ENCODE data around the gene LAMC3. TPM values are rescaled to one million over a fixed set of nuclear protein-coding genes. Genes with fewer than 3 reads are reported as not detected.

Gene LAMC3
- polyA plus RNA-seq, 1 donor from 2014 or later = 0.04 TPM

DNA sequence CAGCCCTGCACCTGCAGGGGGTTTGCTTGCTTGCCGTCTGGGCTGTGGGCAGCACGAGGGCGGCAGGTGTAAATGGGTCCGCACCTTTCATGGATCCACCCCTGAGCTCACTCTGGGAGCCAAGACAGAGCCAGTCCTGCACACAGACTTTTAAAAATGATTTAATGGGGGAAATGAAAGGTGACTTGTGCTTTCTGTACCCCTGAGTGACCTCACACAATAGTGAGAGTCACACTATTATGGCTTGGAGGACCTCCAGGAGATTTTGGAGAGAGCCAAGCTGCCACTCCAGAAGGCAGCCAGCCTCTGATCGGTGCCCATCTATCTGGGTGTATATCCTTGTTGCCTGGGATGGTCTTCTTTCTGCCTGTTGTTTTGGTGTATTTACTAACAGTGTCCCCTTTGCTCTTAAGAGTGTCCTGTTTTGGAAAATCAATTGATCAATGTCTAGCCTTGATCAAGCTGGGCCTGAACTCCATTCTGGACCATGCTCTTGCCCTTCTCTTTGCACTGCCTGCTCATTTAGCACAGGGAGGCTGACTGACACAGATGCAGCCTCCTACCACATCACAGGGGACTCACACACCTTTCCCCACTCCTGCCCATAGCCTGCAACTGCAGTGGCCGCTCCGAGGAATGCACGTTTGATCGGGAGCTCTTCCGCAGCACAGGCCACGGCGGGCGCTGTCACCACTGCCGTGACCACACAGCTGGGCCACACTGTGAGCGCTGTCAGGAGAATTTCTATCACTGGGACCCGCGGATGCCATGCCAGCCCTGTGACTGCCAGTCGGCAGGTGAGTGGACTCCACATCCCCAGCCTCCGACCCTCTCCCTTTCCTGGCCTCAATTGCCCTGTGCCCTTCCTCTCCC is 29.5 kb downstream of the LAMC3 start:
- H3K27ac ChIP-seq (ENCODE audit: low read length) = no peak overlapping the region
- H3K9me2 ChIP-seq (ENCODE audit: insufficient read depth, low read length) = no peaks in the 10 kb centered on the region
- no peaks in the 10 kb centered on the region for H3K9me3 ChIP-seq (ENCODE audit: low read length)
- H3K4me3 ChIP-seq (ENCODE audit: low read length) = no peak overlapping the region
- H3K4me2 ChIP-seq (ENCODE audit: low read length) = no peak overlapping the region
- H2AFZ ChIP-seq (ENCODE audit: low read depth, low read length) = no peak overlapping the region
- no peaks in the 10 kb centered on the region for H3K36me3 ChIP-seq (ENCODE audit: insufficient read depth, low read length)
- no peaks in the 10 kb centered on the region for H4K20me1 ChIP-seq (ENCODE audit: insufficient read depth)
- no peaks in the 10 kb centered on the region for H3K79me2 ChIP-seq (replicated peaks; ENCODE audit: insufficient read depth, low read length)
- TF ChIP-seq, protein P1, sequence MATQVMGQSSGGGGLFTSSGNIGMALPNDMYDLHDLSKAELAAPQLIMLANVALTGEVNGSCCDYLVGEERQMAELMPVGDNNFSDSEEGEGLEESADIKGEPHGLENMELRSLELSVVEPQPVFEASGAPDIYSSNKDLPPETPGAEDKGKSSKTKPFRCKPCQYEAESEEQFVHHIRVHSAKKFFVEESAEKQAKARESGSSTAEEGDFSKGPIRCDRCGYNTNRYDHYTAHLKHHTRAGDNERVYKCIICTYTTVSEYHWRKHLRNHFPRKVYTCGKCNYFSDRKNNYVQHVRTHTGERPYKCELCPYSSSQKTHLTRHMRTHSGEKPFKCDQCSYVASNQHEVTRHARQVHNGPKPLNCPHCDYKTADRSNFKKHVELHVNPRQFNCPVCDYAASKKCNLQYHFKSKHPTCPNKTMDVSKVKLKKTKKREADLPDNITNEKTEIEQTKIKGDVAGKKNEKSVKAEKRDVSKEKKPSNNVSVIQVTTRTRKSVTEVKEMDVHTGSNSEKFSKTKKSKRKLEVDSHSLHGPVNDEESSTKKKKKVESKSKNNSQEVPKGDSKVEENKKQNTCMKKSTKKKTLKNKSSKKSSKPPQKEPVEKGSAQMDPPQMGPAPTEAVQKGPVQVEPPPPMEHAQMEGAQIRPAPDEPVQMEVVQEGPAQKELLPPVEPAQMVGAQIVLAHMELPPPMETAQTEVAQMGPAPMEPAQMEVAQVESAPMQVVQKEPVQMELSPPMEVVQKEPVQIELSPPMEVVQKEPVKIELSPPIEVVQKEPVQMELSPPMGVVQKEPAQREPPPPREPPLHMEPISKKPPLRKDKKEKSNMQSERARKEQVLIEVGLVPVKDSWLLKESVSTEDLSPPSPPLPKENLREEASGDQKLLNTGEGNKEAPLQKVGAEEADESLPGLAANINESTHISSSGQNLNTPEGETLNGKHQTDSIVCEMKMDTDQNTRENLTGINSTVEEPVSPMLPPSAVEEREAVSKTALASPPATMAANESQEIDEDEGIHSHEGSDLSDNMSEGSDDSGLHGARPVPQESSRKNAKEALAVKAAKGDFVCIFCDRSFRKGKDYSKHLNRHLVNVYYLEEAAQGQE (IDR thresholded peaks at IDR 0.05; ENCODE audit: borderline replicate concordance) = no peak
- TF ChIP-seq CTCF (IDR thresholded peaks at IDR 0.05; ENCODE audit: poor library complexity, severe bottlenecking) = no peak
- TF ChIP-seq EP300 (conservative IDR thresholded peaks at IDR 0.05; ENCODE audit: poor library complexity, severe bottlenecking) = no peak
- no peak for TF ChIP-seq POLR2AphosphoS5 (IDR thresholded peaks at IDR 0.05)
- TF ChIP-seq RAD21 (conservative IDR thresholded peaks at IDR 0.05) = no peak
- TF ChIP-seq SMC3 (conservative IDR thresholded peaks at IDR 0.05; ENCODE audit: poor library complexity) = no peak
- TF ChIP-seq MXI1 (conservative IDR thresholded peaks at IDR 0.05; ENCODE audit: poor library complexity, severe bottlenecking) = no peak
- no peak for TF ChIP-seq TAF1 (IDR thresholded peaks at IDR 0.05; ENCODE audit: low read depth)
- no peak for TF ChIP-seq EZH2 (IDR thresholded peaks at IDR 0.05; ENCODE audit: borderline replicate concordance, insufficient read depth, low read length, poor library complexity, severe bottlenecking)
- no peaks in the 10 kb centered on the region for H3F3A ChIP-seq (ENCODE audit: insufficient read depth, low read length, poor library complexity, severe bottlenecking)
- no peak overlapping the region for H3K9ac ChIP-seq (ENCODE audit: low read length)
- no peaks in the 10 kb centered on the region for H3K27me3 ChIP-seq (ENCODE audit: insufficient read depth, low read depth, low read length)

DNA sequence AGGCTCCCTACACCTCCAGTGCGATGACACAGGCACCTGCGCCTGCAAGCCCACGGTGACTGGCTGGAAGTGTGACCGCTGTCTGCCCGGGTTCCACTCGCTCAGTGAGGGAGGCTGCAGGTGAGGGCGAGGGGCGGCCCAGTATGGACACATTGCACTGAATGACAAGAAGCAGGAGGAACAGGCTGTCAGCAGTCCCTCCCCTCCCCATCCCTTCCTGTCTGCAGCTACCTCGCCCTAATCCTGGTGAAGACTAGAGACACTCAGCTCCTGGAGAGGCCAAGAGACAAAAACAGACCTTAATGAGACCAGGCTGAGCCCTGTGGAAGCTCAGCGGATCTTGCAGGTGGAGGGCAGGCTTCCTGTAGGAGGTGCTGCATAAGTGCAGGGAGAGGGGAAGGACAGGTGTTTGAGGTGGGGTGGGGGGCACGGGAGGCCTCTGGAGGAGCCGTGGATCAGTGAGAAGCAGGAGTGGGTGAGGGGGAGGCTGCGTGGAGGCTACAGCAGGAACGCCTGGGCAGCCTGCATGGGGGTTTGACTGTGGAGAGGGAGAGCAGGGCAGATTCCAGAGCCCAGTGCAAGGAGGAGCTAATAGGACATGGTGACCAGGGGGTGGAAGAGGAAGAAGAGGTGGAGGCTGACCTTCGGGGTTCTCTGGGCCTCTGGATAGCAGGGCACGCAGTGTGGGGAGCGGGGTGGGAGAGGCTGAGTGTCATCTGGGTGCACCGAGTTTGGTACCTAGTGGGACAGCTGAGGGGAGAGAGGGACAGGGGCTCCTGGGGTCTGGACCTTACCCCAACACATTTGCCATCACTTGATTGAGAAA is 30.4 kb downstream of the LAMC3 start:
- TF ChIP-seq EZH2 (IDR thresholded peaks at IDR 0.05; ENCODE audit: borderline replicate concordance, insufficient read depth, low read length, poor library complexity, severe bottlenecking) (no peak), CTCF (IDR thresholded peaks at IDR 0.05; ENCODE audit: poor library complexity, severe bottlenecking) (no peak), RAD21 (conservative IDR thresholded peaks at IDR 0.05) (no peak), EP300 (conservative IDR thresholded peaks at IDR 0.05; ENCODE audit: poor library complexity, severe bottlenecking) (no peak), POLR2AphosphoS5 (IDR thresholded peaks at IDR 0.05) (no peak), SMC3 (conservative IDR thresholded peaks at IDR 0.05; ENCODE audit: poor library complexity) (no peak), TAF1 (IDR thresholded peaks at IDR 0.05; ENCODE audit: low read depth) (no peak), MXI1 (conservative IDR thresholded peaks at IDR 0.05; ENCODE audit: poor library complexity, severe bottlenecking) (no peak)
- Histone ChIP-seq H3K79me2 (replicated peaks; ENCODE audit: insufficient read depth, low read length) (no peaks in the 10 kb centered on the region), H3K4me2 (ENCODE audit: low read length) (no peak overlapping the region), H3K27ac (ENCODE audit: low read length) (no peak overlapping the region), H4K20me1 (ENCODE audit: insufficient read depth) (no peaks in the 10 kb centered on the region), H3K9ac (ENCODE audit: low read length) (no peak overlapping the region), H3K4me3 (ENCODE audit: low read length) (no peak overlapping the region), H3K9me2 (ENCODE audit: insufficient read depth, low read length) (no peaks in the 10 kb centered on the region), H2AFZ (ENCODE audit: low read depth, low read length) (no peak overlapping the region), H3K36me3 (ENCODE audit: insufficient read depth, low read length) (no peaks in the 10 kb centered on the region), H3F3A (ENCODE audit: insufficient read depth, low read length, poor library complexity, severe bottlenecking) (no peaks in the 10 kb centered on the region), H3K27me3 (ENCODE audit: insufficient read depth, low read depth, low read length) (no peaks in the 10 kb centered on the region), H3K9me3 (ENCODE audit: low read length) (no peaks in the 10 kb centered on the region)

Data from neural cell (in vitro differentiated cells).